Chondrocyte (in vitro differentiated cells): ENCODE data around the gene ARHGEF18. TPM values are rescaled to one million over a fixed set of nuclear protein-coding genes. Genes with fewer than 3 reads are reported as not detected.
"Not testable (repeated sequence)": the region's sequence is repeated elsewhere in the genome, so short reads cannot be mapped to it uniquely, and the experiment has no call there.

Source experiments
- DNase-seq: peaks from one replicate; pipeline ENCODE4 v3.0.0; 2021; ENCODE audit warnings: mixed read lengths, low spot score
- H3K27ac Mint-ChIP-seq: one replicate; pipeline ENCODE4 v1.8.0; 2021; ENCODE audit warnings: mild to moderate bottlenecking, moderate library complexity, mixed read lengths; ENCODE audit not compliant: unreplicated experiment
- H3K27me3 Mint-ChIP-seq: 2 replicates; pipeline ENCODE4 v1.8.0; 2021; ENCODE audit warnings: low read depth, mixed read lengths
- H3K36me3 Mint-ChIP-seq: 2 replicates; pipeline ENCODE4 v1.8.0; 2021; ENCODE audit warnings: low read depth, mixed read lengths
- H3K4me1 Mint-ChIP-seq: 2 replicates; pipeline ENCODE4 v1.8.0; 2021; ENCODE audit warnings: low read depth, mild to moderate bottlenecking, mixed read lengths
- H3K4me3 Mint-ChIP-seq: one replicate; pipeline ENCODE4 v1.8.0; 2021; ENCODE audit warnings: mild to moderate bottlenecking, moderate library complexity, mixed read lengths; ENCODE audit not compliant: unreplicated experiment
- H3K9me3 Mint-ChIP-seq: 2 replicates; pipeline ENCODE4 v1.8.0; 2021; ENCODE audit warnings: low read depth, mixed read lengths
- total RNA-seq: library from RNA; stranded (reverse); gene quantifications from 3 replicates; pipeline ENCODE4 v1.2.1, GENCODE V29; 2021
- TF ChIP-seq, protein P1 (sequence below): fragments of 200-600 bp; sonication (generic); IDR thresholded peaks from 2 replicates; pipeline ENCODE4 v1.5.0; 2021; ENCODE audit warnings: antibody characterized with exemption, mild to moderate bottlenecking, moderate library complexity

Gene ARHGEF18
- total RNA-seq, 1 donor from 2014 or later = 36.4 TPM

DNA sequence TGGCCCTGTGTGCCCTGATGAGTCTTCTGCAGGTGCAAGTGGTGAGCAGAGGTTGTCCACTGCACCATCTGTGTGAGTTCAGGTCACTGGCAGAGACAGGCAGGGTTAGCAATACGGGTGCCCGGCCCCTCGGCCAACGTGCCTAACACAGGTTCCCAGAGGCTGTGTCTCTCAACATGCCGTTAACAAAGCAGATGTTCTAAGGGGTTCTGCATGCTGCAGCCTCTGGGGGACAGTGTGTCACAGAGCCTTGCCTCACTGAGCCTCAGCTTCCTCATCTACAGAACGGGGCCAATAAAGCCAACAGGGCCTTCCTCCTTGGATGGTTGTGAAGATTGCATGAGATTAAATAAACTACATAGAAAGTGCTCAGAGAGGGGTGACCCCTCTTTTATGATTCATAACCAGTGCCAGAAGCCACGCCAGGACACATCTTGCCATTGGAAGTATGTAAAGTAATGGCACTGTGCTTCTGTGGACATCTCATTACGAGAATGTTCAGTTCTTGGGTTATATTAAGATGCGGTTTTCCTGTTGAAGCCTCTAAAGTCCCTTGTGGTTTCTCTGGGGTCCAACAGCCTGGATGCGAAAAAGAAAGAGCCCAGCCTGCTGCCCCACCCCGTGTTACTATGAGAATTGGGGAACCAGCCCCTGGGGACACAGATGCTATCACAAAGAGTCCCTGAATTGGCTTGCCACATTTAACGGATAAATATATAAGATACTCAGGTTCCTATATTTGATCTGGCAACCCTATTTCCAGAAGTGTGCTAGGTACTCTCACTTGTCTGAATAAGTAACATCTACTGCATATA is 11.2 kb upstream of the ARHGEF18 start:
- Mint-ChIP-seq H3K4me3 (no peak overlapping the region), H3K4me1 (peaks cover 6% of the 10 kb centered on the region), H3K9me3 (no peaks in the 10 kb centered on the region), H3K36me3 (no peaks in the 10 kb centered on the region), H3K27ac (no peak overlapping the region), H3K27me3 (peaks cover 26% of the 10 kb centered on the region)
- TF ChIP-seq, protein P1, sequence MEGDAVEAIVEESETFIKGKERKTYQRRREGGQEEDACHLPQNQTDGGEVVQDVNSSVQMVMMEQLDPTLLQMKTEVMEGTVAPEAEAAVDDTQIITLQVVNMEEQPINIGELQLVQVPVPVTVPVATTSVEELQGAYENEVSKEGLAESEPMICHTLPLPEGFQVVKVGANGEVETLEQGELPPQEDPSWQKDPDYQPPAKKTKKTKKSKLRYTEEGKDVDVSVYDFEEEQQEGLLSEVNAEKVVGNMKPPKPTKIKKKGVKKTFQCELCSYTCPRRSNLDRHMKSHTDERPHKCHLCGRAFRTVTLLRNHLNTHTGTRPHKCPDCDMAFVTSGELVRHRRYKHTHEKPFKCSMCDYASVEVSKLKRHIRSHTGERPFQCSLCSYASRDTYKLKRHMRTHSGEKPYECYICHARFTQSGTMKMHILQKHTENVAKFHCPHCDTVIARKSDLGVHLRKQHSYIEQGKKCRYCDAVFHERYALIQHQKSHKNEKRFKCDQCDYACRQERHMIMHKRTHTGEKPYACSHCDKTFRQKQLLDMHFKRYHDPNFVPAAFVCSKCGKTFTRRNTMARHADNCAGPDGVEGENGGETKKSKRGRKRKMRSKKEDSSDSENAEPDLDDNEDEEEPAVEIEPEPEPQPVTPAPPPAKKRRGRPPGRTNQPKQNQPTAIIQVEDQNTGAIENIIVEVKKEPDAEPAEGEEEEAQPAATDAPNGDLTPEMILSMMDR = no peak
- DNase-seq = no peak

DNA sequence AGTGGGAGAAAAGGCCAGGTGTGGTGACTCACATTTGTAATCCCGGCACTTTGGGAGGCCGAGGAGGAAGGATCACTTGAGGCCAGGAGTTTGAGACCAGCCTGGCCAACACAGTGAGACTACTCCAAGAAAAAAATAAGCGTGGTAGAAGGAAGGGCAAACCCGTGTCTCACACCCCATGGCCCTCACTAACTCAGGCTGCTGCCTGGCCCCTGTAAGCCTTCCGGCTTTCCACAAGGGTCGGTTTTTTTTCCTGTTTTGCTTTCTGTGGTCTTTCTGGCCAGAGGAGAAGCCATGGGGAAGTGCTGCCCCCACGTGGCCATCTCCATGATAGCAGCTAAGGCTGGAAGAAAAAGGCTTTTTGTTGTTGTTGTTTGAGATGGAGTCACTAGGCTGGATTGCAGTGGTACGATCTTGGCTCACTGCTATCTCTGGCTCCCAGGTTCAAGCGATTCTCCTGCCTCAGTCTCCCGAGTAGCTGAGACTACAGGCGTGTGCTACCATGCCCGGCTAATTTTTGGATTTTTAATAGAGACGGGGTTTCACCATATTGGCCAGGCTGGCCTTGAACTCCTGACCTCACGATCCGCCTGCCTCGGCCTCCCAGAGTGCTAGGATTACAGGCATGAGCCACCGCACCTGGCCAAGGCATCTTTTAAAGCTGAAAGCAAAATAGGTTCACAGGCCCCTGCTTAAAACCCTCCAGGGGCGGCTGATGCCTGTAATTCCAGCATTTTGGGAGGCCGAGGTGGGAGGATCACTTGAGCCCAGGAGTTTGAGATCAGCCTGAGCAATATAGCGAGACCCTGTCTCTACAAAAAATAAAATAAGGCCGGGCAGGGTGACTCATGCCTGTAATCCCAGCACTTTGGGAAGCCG is 7.5 kb upstream of the ARHGEF18 start:
- Mint-ChIP-seq H3K27me3 (peaks cover 19% of the 10 kb centered on the region), H3K4me3 (no peak overlapping the region), H3K27ac (no peak overlapping the region), H3K4me1 (peaks cover 6% of the 10 kb centered on the region), H3K9me3 (no peaks in the 10 kb centered on the region), H3K36me3 (no peaks in the 10 kb centered on the region)
- TF ChIP-seq, protein P1 = peak; percentile 98
- no peak for DNase-seq

DNA sequence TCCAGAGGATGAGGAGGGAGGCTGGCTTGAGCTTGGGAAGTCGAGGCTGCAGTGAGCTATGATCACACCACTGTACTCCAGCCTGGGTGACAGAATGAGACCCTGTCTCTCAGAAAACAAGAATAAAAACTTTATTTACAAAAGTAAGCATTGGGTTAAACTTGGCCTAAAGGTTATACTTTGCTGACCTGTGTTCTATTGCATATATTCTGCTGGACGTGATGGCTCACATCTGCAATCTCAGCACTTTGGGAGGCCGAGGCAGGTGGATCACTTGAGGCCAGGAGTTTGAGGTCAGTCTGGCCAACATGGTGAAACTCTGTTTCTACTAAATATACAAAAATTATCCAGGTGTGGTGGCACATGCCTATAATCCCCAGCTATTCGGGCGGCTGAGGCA is 6.6 kb upstream of the ARHGEF18 start:
- DNase-seq = no peak
- peaks cover 21% of the 10 kb centered on the region for H3K27me3 Mint-ChIP-seq
- peaks cover 6% of the 10 kb centered on the region for H3K4me1 Mint-ChIP-seq
- TF ChIP-seq, protein P1 = no peak
- no peaks in the 10 kb centered on the region for H3K36me3 Mint-ChIP-seq
- H3K27ac Mint-ChIP-seq = no peak overlapping the region
- H3K9me3 Mint-ChIP-seq = no peaks in the 10 kb centered on the region
- H3K4me3 Mint-ChIP-seq = no peak overlapping the region

DNA sequence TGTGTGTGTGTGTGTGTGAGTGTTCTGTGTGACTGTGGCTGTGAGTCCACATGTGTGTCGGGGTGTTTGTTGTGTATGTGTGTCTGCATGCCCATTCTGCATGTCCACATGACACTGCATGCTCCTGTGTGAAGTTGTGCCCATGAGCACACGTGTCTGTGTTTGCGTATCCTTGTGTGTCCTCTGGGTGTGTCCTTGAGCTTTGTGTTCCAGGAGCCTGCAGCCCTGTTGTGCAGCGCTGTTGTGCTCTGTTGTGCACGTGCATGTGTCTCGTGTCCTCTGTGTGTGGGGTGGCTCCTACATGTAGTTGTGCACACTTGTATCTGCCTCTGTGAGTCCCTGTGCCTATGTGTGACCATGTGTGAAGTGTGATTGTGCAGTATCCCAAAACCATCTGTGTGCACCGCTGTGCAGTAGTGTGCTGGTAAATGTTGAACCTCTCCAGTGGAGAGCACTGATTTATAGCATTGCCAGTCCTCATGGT is 2.2 kb upstream of the ARHGEF18 start:
- Mint-ChIP-seq H3K27me3 (peaks cover 15% of the 10 kb centered on the region), H3K9me3 (no peaks in the 10 kb centered on the region), H3K27ac (no peak overlapping the region), H3K4me1 (no peaks in the 10 kb centered on the region), H3K36me3 (no peaks in the 10 kb centered on the region), H3K4me3 (no peak overlapping the region)
- TF ChIP-seq, protein P1 = no peak
- no peak for DNase-seq

DNA sequence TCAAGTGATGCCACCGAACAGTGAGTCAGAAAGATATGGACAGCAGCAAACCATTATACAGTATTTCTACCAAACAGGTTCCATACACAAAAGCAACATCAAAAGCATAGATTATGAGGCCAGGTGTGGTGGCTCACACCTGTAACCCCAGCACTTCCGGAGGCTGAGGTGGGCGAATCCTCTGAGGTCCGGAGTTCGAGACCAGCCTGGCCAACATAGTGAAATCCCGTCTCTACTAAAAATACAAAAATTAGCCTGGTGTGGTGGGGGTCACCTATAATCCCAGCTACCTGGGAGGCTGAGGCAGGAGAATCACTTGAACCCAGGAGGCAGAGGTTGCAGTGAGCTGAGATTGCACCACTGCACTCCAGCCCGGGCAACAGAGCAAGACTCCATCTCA is 1.7 kb upstream of the ARHGEF18 start:
- not testable (repeated sequence) for H3K4me3 Mint-ChIP-seq, H3K4me1 Mint-ChIP-seq, DNase-seq, H3K27ac Mint-ChIP-seq, H3K36me3 Mint-ChIP-seq, H3K9me3 Mint-ChIP-seq
- peaks cover 15% of the 10 kb centered on the region for H3K27me3 Mint-ChIP-seq
